CD1c-positive myeloid dendritic cell (primary cell): Measurements from ENCODE around the gene DLG5.
A peak's percentile ranks its signal among the peaks of the same experiment; 100 is the strongest.

Experiments used
- DNase-seq: peaks from one replicate; pipeline ENCODE4 v3.0.0-alpha.2; 2016; ENCODE audit errors: extremely low spot score

The DLG5 gene

GRCh38 chr10:77926566-77927401 is at the start of gene DLG5:
Gene DLG5, minus strand, starts transcription at chr10:77926755. Its CDS starts 235 bp downstream, at chr10:77926520.
- DNase-seq: peak; percentile 21

GRCh38 chr10:77975086-77975666 is 48.6 kb upstream of the DLG5 start:
- DNase-seq: no peak

GRCh38 chr10:77974396-77975074 is 48.0 kb upstream of the DLG5 start:
- no peak for DNase-seq

GRCh38 chr10:77973276-77973675 is 46.7 kb upstream of the DLG5 start:
- no peak for DNase-seq

GRCh38 chr10:77972148-77972547 is 45.6 kb upstream of the DLG5 start:
- DNase-seq: no peak

- no peak for DNase-seq
These were observed 45.2 kb upstream of the DLG5 start for GRCh38 chr10:77971804-77972144.

- DNase-seq: no peak
These were observed 44.6 kb upstream of the DLG5 start for GRCh38 chr10:77970869-77971803.

GRCh38 chr10:77969114-77969513 is 42.6 kb upstream of the DLG5 start:
- no peak for DNase-seq

GRCh38 chr10:77967611-77968022 is 41.1 kb upstream of the DLG5 start:
- DNase-seq: no peak

GRCh38 chr10:77965294-77965693 is 38.7 kb upstream of the DLG5 start:
- DNase-seq: no peak

- DNase-seq: no peak
These were observed 38.3 kb upstream of the DLG5 start for GRCh38 chr10:77964811-77965210.

- no peak for DNase-seq
These were observed 37.3 kb upstream of the DLG5 start for GRCh38 chr10:77963901-77964300.

- no peak for DNase-seq
These were observed 36.0 kb upstream of the DLG5 start for GRCh38 chr10:77962350-77963146.

GRCh38 chr10:77961668-77962067 is 35.1 kb upstream of the DLG5 start:
- DNase-seq: no peak

- DNase-seq: no peak
These were observed 34.3 kb upstream of the DLG5 start for GRCh38 chr10:77960829-77961329.

- DNase-seq: no peak
These were observed 33.4 kb upstream of the DLG5 start for GRCh38 chr10:77959887-77960455.

GRCh38 chr10:77959384-77959783 is 32.8 kb upstream of the DLG5 start:
- no peak for DNase-seq

GRCh38 chr10:77955136-77955535 is 28.6 kb upstream of the DLG5 start:
- DNase-seq: no peak

- no peak for DNase-seq
These were observed 22.6 kb upstream of the DLG5 start for GRCh38 chr10:77949167-77949566.

- no peak for DNase-seq
These were observed 19.5 kb upstream of the DLG5 start for GRCh38 chr10:77946084-77946483.
